HG02943 (cell line): ENCODE measurements around the gene AXIN1.

Source experiments
- ATAC-seq: cut with Tn5 transposase; IDR thresholded peaks from one replicate; pipeline ENCODE4 v1.9.1; 2021; ENCODE audit warnings: mild to moderate bottlenecking, low read depth, moderate library complexity; ENCODE audit not compliant: unreplicated experiment

AXIN1 gene

DNA sequence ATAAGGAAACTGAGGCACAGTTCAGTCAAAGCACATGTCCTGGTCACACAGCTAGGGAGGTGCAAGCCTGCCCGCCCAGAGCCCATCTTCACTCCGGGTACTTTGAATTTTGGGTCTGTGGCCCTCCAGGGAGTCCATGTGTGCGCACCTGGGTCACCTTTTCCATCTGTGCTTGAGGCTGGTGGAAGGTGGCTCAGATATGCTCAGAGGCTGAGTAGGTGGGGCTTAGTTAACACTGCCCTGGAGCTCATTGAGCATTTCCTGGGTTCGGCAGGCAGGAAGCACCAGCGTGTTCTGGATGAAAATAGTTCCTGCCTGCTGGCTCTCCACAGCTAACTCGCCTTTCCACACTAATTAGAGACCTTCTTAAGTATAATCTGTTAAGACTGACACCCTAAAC is 98.7 kb downstream of the AXIN1 start:
- no peak for ATAC-seq

DNA sequence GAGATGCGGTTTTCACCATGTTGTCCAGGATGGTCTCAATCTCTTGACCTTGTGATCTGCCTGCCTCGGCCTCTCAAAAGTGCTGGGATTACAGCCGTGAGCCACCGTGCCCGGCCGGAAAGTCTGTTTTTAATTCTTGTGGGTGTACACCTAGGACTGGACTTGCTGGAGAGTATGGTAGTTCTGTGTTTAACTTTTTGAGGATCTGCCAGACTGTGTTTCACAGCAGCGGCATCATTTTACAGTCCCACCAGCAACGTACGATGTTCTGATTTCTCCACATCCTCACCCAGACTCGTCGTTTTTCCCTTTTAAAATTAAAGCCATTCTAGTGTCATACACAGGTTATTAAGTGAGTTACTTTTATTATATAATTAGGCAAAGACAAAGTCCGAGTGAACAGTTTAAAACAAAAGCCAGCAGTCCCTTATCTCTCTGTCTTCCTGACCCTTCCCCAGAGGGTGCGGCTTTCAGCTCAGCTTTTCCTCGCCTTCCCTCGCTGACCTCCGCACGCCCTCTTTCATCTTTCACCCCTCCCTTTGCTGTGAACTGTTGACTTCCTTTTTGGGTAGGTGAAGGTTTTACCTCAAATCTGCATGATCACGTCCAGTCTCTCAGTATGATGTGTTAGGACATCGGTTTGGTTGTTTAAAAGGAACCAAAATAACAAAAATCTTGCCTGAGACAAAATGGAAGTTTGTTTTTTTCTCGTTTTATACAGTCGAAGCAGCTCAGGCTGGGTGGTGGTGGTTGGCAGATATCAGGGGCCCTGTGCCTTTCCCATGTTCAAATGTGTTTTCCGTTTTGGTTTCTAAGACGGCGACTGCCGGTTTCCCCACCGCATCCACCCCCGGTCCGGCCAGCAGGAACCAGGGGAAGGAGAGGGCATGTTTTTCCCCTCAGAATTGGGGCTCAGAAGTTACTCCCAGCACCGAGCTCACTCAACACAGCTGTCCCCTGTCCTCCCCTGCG is 99.9 kb downstream of the AXIN1 start:
- ATAC-seq: no peak

DNA sequence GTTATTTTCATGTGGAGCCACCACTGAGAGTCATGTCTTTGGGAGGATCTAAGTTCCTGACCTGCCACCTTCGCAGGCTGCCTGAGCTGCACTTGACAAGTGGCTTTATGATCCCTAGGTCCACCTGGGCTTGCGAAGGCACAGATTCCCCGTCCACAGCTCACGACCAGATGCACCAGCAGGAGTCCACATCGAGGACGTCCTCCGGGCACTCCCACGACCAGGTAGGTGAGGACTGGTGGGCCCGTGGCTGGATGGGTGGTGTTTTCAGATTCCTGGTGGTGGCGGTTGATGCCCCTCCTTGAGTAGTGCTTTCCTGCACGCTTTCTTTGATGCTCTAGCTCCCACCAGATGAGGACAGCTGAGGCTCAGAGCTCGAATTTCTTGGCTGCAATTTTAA is 103.1 kb downstream of the AXIN1 start:
- no peak for ATAC-seq

DNA sequence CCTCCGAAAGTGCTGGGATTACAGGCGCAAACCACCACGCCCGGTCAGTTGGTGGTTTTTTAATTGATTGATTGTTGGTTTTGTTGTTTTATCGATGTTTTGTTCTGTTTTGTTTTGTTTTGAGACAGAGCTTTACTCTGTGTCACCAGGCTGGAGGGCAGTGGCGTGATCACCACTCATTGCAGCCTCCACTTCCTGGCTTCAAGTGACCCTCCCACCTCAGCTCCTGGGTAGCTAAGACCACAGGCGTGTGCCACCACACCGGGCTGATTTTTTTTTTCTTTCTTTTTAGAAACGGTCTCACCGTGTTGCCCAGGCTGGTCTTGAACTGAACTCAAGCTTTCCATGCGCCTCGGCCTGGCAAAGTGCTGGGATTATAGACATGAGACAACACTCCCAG is 105.5 kb downstream of the AXIN1 start:
- ATAC-seq: no peak

DNA sequence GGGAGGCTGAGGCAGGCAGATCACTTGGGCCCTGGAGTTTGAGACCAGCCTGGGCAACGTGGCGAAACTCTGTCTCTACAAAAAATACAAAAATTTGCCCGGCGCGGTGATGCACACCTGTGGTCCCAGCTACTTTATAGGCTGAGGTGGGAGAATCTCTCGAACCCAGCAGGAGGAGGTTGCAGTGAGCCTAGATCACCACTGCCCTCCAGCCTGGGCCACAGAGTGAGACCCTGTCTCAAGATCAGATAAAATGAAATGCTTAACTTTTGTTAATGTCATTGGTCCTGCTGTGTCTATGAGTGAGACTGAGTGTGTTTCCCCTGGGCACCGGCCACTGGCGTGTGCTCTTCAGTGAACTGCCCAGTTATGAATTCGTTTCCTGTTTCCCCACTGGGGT is 107.4 kb downstream of the AXIN1 start:
- no peak for ATAC-seq

DNA sequence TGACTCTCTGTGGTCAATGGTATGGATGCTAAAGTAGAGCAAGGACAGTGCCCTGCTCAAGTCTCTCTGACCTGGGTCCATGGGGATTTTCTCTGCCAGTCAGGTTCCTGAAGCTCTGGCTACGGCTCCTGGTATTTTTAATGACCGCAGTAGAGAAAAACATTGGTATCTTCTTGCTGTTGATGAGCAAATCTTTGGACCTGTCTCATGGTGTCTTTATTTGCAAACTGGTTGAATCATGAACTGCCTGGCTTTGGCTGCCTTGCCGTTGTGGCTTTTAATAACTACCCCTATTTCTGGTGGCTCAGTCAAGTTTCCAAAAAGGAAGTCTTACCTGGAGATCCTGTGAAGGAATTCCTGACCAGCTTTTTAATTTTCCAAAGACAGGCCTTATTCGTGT is 109.2 kb downstream of the AXIN1 start:
- ATAC-seq: no peak

DNA sequence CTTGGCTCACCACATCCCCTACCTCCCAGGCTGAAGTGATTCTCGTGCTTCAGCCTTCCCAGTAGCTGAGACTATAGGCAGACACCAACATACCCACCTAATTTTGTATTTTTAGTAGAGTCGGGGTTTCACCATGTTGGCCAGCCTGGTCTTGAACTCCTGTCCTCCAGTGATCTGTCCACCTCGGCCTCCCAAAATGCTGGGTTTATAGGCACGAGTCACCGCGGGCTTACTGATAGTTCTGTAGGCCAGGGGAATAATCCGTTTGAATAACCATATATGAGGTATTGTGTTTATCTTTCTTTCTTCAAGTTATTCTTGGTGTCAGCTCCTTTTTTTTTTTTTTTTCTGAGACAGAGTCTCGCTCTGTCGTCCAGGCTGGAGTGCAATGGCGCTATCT is 110.2 kb downstream of the AXIN1 start:
- no peak for ATAC-seq

DNA sequence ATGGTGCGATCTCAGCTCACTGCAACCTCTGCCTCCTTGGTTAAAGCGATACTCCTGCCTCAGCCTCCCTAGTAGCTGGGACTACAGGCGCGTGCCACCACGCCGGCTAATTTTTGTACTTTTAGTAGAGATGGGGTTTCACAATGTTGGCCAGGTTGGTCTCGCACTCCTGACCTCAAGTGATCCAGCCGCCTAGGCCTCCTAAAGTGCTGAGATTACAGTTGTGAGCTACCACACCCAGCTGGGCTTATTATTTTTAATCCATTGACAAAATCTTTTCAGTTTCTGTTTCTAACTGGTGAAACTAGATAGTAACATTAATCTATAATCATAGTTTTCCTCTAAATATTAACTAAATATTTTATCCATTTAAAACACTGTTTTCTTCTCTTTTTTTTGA is 112.0 kb downstream of the AXIN1 start:
- no peak for ATAC-seq

DNA sequence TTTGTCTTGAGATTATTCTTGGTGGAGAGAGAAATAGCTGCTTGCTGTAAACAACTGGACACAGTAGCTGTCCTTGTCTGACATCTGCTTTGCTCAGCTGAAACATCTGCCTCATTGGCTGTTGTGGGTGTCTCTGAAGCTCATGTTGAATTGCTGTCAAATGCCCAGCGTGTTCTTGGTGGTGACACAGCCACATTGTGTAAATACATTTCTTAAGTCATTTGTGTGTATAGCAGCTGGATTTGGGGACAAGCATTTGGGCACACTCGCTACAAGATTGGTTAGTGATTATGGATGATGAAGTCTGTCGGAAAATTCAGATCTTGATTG is 112.6 kb downstream of the AXIN1 start:
- no peak for ATAC-seq
